Loucy (cell line): ENCODE data around the gene TNC.

Experiments
- H2AFZ ChIP-seq: fragments of 200-600 bp; sonication (generic); 2 replicates; pipeline ENCODE4 v1.6.0; 2016; ENCODE audit warnings: antibody characterized with exemption, mild to moderate bottlenecking, low read length, moderate library complexity
- H3F3A ChIP-seq: fragments of 200-600 bp; 2 replicates; pipeline ENCODE4 v1.6.0; 2016; ENCODE audit warnings: antibody characterized with exemption, low read depth, mild to moderate bottlenecking
- H3K27me3 ChIP-seq: fragments of 200-600 bp; sonication (generic); 2 replicates; pipeline ENCODE4 v1.6.1; 2014; ENCODE audit warnings: low read length, mild to moderate bottlenecking; ENCODE audit not compliant: insufficient read depth, poor library complexity, severe bottlenecking
- H3K36me3 ChIP-seq: fragments of 200-600 bp; sonication (generic); 2 replicates; pipeline ENCODE4 v1.6.1; 2016; ENCODE audit warnings: low read length; ENCODE audit not compliant: insufficient read depth
- H3K4me1 ChIP-seq: fragments of 200-600 bp; sonication (generic); 2 replicates; pipeline ENCODE4 v1.5.1; 2014; ENCODE audit warnings: low read length, mild to moderate bottlenecking; ENCODE audit not compliant: insufficient read depth, poor library complexity, severe bottlenecking
- H3K4me2 ChIP-seq: fragments of 200-600 bp; sonication (generic); 2 replicates; pipeline ENCODE4 v1.6.0; 2014; ENCODE audit warnings: antibody characterized with exemption, low read length, low read depth, mild to moderate bottlenecking; ENCODE audit not compliant: poor library complexity, severe bottlenecking
- H3K4me3 ChIP-seq: fragments of 200-600 bp; sonication (generic); 2 replicates; pipeline ENCODE4 v1.5.1; 2014; ENCODE audit warnings: low read length, mild to moderate bottlenecking, mixed read lengths; ENCODE audit not compliant: poor library complexity, severe bottlenecking
- H3K79me2 ChIP-seq: fragments of 200-600 bp; sonication (generic); 2 replicates; pipeline ENCODE4 v1.6.1; 2014; ENCODE audit warnings: low read length; ENCODE audit not compliant: insufficient read depth
- H3K9ac ChIP-seq: fragments of 200-600 bp; sonication (generic); 2 replicates; pipeline ENCODE4 v1.6.0; 2014; ENCODE audit warnings: mild to moderate bottlenecking, low read depth, low read length, moderate library complexity; ENCODE audit not compliant: poor library complexity, severe bottlenecking
- H3K9me2 ChIP-seq: fragments of 200-600 bp; sonication (generic); replicated peaks from 2 replicates; pipeline ENCODE4 v1.6.1; 2016; ENCODE audit warnings: low read depth, low read length, mixed read lengths
- H3K9me3 ChIP-seq: fragments of 200-600 bp; sonication (generic); 2 replicates; pipeline ENCODE4 v1.6.1; 2014; ENCODE audit warnings: mild to moderate bottlenecking, antibody characterized with exemption, low read length, low read depth; ENCODE audit not compliant: insufficient read depth
- H4K20me1 ChIP-seq: fragments of 200-600 bp; sonication (generic); 2 replicates; pipeline ENCODE4 v1.6.0; 2014; ENCODE audit warnings: antibody characterized with exemption, low read length, mild to moderate bottlenecking; ENCODE audit not compliant: insufficient read depth, poor library complexity, severe bottlenecking
- CTCF ChIP-seq: fragments of 200-600 bp; sonication (generic); conservative IDR thresholded peaks from 2 replicates; pipeline ENCODE4 v1.5.1; 2014; ENCODE audit warnings: mild to moderate bottlenecking, antibody characterized with exemption, low read length
- EZH2phosphoT487 ChIP-seq: fragments of 200-600 bp; IDR thresholded peaks from 2 replicates; pipeline ENCODE4 v1.6.1; 2018; ENCODE audit warnings: antibody characterized with exemption, mild to moderate bottlenecking, moderate library complexity, borderline replicate concordance

The TNC gene

GRCh38 chr9:115144706-115145105 lies 26.7 kb upstream of the TNC start:
- Histone ChIP-seq H3K4me1 (no peaks in the 10 kb centered on the region), H3K9me3 (no peaks in the 10 kb centered on the region), H3K79me2 (no peaks in the 10 kb centered on the region)

DNA sequence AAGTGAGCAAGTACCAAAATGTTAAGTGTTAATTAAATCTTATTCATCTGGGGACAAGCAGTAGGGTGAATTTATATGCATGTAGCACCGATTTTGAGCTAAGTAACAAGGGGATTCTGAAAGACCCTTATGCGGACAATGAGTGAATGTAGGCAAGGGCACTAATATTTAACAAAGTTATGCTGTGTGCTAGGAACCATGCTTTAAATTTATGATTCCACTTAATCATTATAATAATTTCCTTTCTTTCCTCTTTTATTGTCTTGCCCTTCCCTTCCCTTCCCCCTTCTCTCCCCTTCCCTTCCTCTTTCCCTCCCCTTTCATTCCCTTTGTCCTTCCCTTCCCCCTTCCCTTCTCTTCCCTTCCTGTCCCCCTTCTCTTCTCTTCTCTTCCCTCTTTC lies 25.7 kb upstream of the TNC start:
- no peaks in the 10 kb centered on the region for H3K9me3 ChIP-seq
- TF ChIP-seq CTCF, result no peak
- TF ChIP-seq EZH2phosphoT487, result no peak
- H3K9me2 ChIP-seq, result no peaks in the 10 kb centered on the region; the same call in 1 of the 2 replicates
- no peaks in the 10 kb centered on the region for H3K79me2 ChIP-seq
- H3K4me3 ChIP-seq, result no peak overlapping the region
- no peaks in the 10 kb centered on the region for H3F3A ChIP-seq
- no peak overlapping the region for H3K9ac ChIP-seq
- H3K4me1 ChIP-seq, result no peaks in the 10 kb centered on the region
- H4K20me1 ChIP-seq, result no peaks in the 10 kb centered on the region
- H3K27me3 ChIP-seq, result peaks cover 3% of the 10 kb centered on the region
- no peak overlapping the region for H2AFZ ChIP-seq
- H3K4me2 ChIP-seq, result no peak overlapping the region
- no peaks in the 10 kb centered on the region for H3K36me3 ChIP-seq

More at GRCh38 chr9:115144706-115145105, 26.7 kb upstream of the TNC start:
- no peaks in the 10 kb centered on the region for H4K20me1 ChIP-seq
- H3K9ac ChIP-seq, result no peak overlapping the region
- TF ChIP-seq EZH2phosphoT487, result no peak
- TF ChIP-seq CTCF, result no peak
- no peak overlapping the region for H3K4me3 ChIP-seq
- H3K27me3 ChIP-seq, result peaks cover 3% of the 10 kb centered on the region
- H3K36me3 ChIP-seq, result no peaks in the 10 kb centered on the region
- no peaks in the 10 kb centered on the region; the same call in 1 of the 2 replicates for H3K9me2 ChIP-seq
- H2AFZ ChIP-seq, result no peak overlapping the region
- no peak overlapping the region for H3K4me2 ChIP-seq
- H3F3A ChIP-seq, result no peaks in the 10 kb centered on the region

GRCh38 chr9:115142517-115143270 lies 24.7 kb upstream of the TNC start:
- H3K4me1 ChIP-seq, result no peaks in the 10 kb centered on the region
- H2AFZ ChIP-seq, result no peak overlapping the region
- H3K4me3 ChIP-seq, result no peak overlapping the region
- H4K20me1 ChIP-seq, result no peaks in the 10 kb centered on the region
- H3K4me2 ChIP-seq, result no peak overlapping the region
- no peaks in the 10 kb centered on the region for H3F3A ChIP-seq
- no peak overlapping the region for H3K9ac ChIP-seq
- no peaks in the 10 kb centered on the region for H3K9me3 ChIP-seq
- TF ChIP-seq CTCF (no peak), EZH2phosphoT487 (no peak)
- no peaks in the 10 kb centered on the region for H3K36me3 ChIP-seq
- no peaks in the 10 kb centered on the region for H3K79me2 ChIP-seq
- H3K9me2 ChIP-seq, result no peaks in the 10 kb centered on the region; the same call in 1 of the 2 replicates
- peaks cover 3% of the 10 kb centered on the region for H3K27me3 ChIP-seq
